Tibial nerve (tissue), 4 donors: ENCODE results near the gene TRDMT1. TPM values are rescaled to one million over a fixed set of nuclear protein-coding genes. Genes with fewer than 3 reads are reported as not detected.

Experiments
- DNase-seq, 2 donors: peaks; one replicate each; pipeline ENCODE4 v3.0.0-alpha.2; 2019; ENCODE audit warnings: low spot score in 2 of 2
- H3K27ac ChIP-seq, 4 donors: fragments of 200-600 bp; sonication (generic) in 3 of 4; one replicate each; pipeline ENCODE4 v1.5.1; 2017 to 2019; ENCODE audit warnings: mild to moderate bottlenecking in 1 of 4
- H3K27me3 ChIP-seq, 2 donors: fragments of 200-600 bp; sonication (generic) in 1 of 2; one replicate each; pipeline versions ENCODE4 v1.5.1 to v1.6.0; 2017 to 2019
- H3K36me3 ChIP-seq, 3 donors: fragments of 200-600 bp; sonication (generic); one replicate each; pipeline ENCODE4 v1.5.1; 2018 to 2019
- H3K4me1 ChIP-seq, 4 donors: fragments of 200-600 bp; sonication (generic) in 3 of 4; one replicate each; pipeline ENCODE4 v1.5.1; 2017 to 2019
- H3K4me3 ChIP-seq, 4 donors: fragments of 200-600 bp; sonication (generic) in 3 of 4; one replicate each; pipeline ENCODE4 v1.5.1; 2017 to 2019; ENCODE audit warnings: mild to moderate bottlenecking in 1 of 4, moderate library complexity in 1 of 4
- H3K9me3 ChIP-seq, 4 donors: fragments of 200-600 bp; sonication (generic) in 3 of 4; one replicate each; pipeline ENCODE4 v1.5.1; 2017 to 2019
- CTCF ChIP-seq, 5 experiments: fragments of 200-600 bp in 3 of 5; fragments of 450-650 bp in 2 of 5; sonication (generic) in 3 of 5; IDR thresholded peaks; one replicate each; pipeline ENCODE4 v1.5.1; 2016 to 2019; ENCODE audit warnings: antibody characterized with exemption in 5 of 5, mild to moderate bottlenecking in 3 of 5, moderate library complexity in 2 of 5
- EP300 ChIP-seq, 2 donors: sonication (generic); formaldehyde crosslinking; IDR thresholded peaks; one replicate each; pipeline ENCODE4 v1.6.1; 2017; ENCODE audit warnings: antibody characterized with exemption in 2 of 2, mild to moderate bottlenecking in 1 of 2
- POLR2A ChIP-seq, 2 donors: fragments of 450-650 bp; IDR thresholded peaks; one replicate each; pipeline ENCODE4 v1.6.1; 2017; ENCODE audit warnings: antibody characterized with exemption in 2 of 2, mild to moderate bottlenecking in 2 of 2, moderate library complexity in 2 of 2
- WGBS, 2 donors: methylation state at CpG; one replicate each; pipeline ENCODE4 v1.1.5; 2018; 5-methylcytosine and 5-hydroxymethylcytosine counted together
- total RNA-seq, 4 donors: library from RNA; depleted of rRNA; stranded (reverse); fragments of >200 nt; gene quantifications; one replicate each; pipeline ENCODE4 v1.1.0, GENCODE V29; 2016

The TRDMT1 gene
- total RNA-seq, 4 donors from 2014 or later, result 12.9 to 17.5 (median 16.0) TPM

DNA sequence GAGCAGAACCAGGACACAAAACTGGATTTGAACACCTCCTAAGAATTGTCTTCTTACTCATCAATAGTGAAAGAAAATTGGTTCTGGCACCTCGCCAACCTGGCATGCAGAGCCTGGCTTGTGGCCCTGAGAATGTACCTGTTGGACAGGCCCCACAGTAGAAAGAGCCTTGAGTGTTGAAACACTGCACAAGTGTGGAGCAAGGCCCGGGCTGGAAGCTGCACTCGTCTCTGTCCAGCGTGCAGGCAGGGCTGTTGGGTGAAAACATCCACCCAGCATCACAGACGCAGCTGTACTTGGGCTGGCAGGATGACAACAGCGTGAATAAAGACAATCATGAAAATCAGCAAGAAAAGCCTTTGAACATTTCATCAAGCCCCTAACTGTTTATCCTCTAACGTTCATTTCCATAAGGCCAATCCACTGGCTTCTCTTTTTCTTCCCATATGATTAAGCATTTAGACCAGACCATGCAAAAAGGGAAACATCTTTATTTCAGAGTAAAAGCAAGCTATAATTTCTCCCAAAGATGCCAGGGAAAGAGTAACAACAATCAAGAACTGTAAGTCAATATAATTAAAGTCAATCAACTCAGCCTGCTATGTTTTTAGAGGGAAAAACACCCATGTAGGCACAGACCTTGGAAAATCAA is 87.5 kb downstream of the TRDMT1 start:
- WGBS, 2 donors, result 44 to 45% methylated on average over 7 of the region's 7 CpGs
- Histone ChIP-seq H3K4me3 (no peak overlapping the region), H3K27me3 (no peaks in the 10 kb centered on the region), H3K9me3 (no peaks in the 10 kb centered on the region), H3K27ac (peak overlapping the region in 1 of 4 donors; percentile 10), H3K4me1 (peaks cover 0 to 13% (median 0%) of the 10 kb centered on the region in 4 donors), H3K36me3 (no peaks in the 10 kb centered on the region)
- peak; percentile 27 to 41 for DNase-seq
- TF ChIP-seq POLR2A (IDR thresholded peaks at IDR 0.05) (no peak), CTCF (IDR thresholded peaks at IDR 0.05) (no peak), EP300 (IDR thresholded peaks at IDR 0.05) (no peak)

DNA sequence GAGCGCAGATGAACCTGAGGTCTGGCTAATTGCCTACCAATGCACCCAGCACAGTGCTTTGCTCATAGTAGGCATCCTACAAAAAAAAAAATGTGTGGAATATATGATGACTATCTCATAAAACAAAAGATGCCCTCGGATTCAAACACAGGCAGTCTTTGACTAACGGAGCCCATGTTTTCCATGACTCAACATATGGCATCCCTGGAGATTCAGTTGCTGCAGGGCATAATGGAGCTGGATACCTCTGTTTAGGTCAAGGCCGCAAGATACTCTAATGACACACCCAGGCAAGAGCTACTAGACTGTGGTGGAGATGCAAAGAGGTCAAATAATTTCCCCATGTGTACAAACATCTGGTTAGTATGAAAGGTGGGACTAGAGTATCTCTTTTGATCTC is 88.1 kb downstream of the TRDMT1 start:
- Histone ChIP-seq H3K4me1 (peaks cover 0 to 13% (median 0%) of the 10 kb centered on the region in 4 donors), H3K27ac (peak overlapping the region in 1 of 4 donors; percentile 10), H3K36me3 (no peaks in the 10 kb centered on the region), H3K27me3 (no peaks in the 10 kb centered on the region), H3K9me3 (no peaks in the 10 kb centered on the region), H3K4me3 (no peak overlapping the region)
- TF ChIP-seq EP300 (IDR thresholded peaks at IDR 0.05), result no peak
- no peak for TF ChIP-seq POLR2A (IDR thresholded peaks at IDR 0.05)
- TF ChIP-seq CTCF (IDR thresholded peaks at IDR 0.05), result no peak
- DNase-seq, result no peak
- 66 to 72% methylated on average over 4 of the region's 4 CpGs for WGBS, 2 donors

GRCh38 chr10:17112566-17112965 is 88.9 kb downstream of the TRDMT1 start:
- Histone ChIP-seq H3K27ac (no peak overlapping the region), H3K36me3 (no peaks in the 10 kb centered on the region), H3K4me1 (peaks cover 0 to 13% (median 0%) of the 10 kb centered on the region in 4 donors), H3K27me3 (no peaks in the 10 kb centered on the region), H3K4me3 (no peak overlapping the region), H3K9me3 (no peaks in the 10 kb centered on the region)
- 75 to 78% methylated on average over 3 of the region's 3 CpGs for WGBS, 2 donors
- DNase-seq, result no peak
- no peak for TF ChIP-seq CTCF (IDR thresholded peaks at IDR 0.05)
- TF ChIP-seq EP300 (IDR thresholded peaks at IDR 0.05), result no peak
- no peak for TF ChIP-seq POLR2A (IDR thresholded peaks at IDR 0.05)

DNA sequence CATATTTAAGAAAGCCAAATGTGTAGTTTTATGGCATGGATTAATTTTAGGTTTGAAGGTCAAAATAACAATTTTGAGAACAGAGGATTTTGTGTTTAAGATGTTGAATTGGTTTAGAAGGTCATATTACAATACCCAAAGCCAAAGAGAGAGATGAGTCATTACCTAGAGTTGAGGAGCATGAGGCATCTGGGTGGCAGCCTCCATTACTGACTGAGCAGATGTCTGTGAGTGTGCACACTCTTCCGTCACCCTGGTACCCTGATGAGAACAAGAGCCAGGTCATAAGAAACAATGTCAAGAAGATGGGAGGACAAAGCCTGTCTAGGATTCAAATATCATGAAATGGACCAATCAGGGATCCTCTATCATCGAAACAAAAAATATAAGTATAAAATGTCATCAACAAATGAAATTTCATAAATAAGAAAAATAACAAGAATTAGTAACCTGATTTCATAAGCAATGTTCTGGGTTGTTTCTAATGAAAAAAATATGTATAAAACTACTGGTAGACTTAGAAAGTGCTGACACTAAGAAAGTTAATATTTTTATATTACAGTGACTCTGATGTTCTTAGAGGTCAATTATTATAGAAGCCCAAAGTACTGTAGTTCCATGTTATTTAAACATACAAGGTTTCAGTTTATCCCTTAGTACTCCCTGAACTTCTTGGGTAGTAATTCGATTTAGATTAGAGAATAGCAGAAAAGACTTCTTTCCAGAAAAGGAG is 91.8 kb downstream of the TRDMT1 start:
- no peak overlapping the region for H3K4me3 ChIP-seq
- no peak for DNase-seq
- no peaks in the 10 kb centered on the region for H3K27me3 ChIP-seq
- no peak overlapping the region for H3K27ac ChIP-seq
- WGBS, 2 donors, result 89 to 92% methylated on average over 3 of the region's 3 CpGs
- H3K9me3 ChIP-seq, result no peaks in the 10 kb centered on the region
- TF ChIP-seq EP300 (IDR thresholded peaks at IDR 0.05), result no peak
- no peaks in the 10 kb centered on the region for H3K36me3 ChIP-seq
- no peaks in the 10 kb centered on the region for H3K4me1 ChIP-seq

- Histone ChIP-seq H3K27ac (no peak overlapping the region), H3K4me1 (no peaks in the 10 kb centered on the region), H3K27me3 (no peaks in the 10 kb centered on the region), H3K36me3 (no peaks in the 10 kb centered on the region), H3K4me3 (no peak overlapping the region), H3K9me3 (no peaks in the 10 kb centered on the region)
- DNase-seq, result no peak
- whole genome bisulfite sequencing, 2 donors, result 85 to 91% methylated on average over 2 of the region's 2 CpGs
- no peak for TF ChIP-seq POLR2A (IDR thresholded peaks at IDR 0.05)
- TF ChIP-seq CTCF (IDR thresholded peaks at IDR 0.05), result no peak
These were observed 92.4 kb downstream of the TRDMT1 start for GRCh38 chr10:17109046-17109445.
